GM23338 (cell line): ENCODE data around the gene CYTH1. TPM values are rescaled to one million over a fixed set of nuclear protein-coding genes. Genes with fewer than 3 reads are reported as not detected.
A peak's percentile ranks its signal among the peaks of the same experiment; 100 is the strongest.

ENCODE experiments used
- ATAC-seq: fragments of 200-7000 bp; cut with Tn5 transposase; 3 replicates; pipeline ENCODE4 v1.9.1; 2020
- DNase-seq: peaks from one replicate; pipeline ENCODE4 v3.0.0-alpha.2; 2015; ENCODE audit warnings: low spot score
- H2AFZ ChIP-seq: fragments of 200-600 bp; sonication (generic); 2 replicates; pipeline ENCODE4 v1.8.0; 2016; ENCODE audit warnings: antibody characterized with exemption, mild to moderate bottlenecking, moderate library complexity
- H3F3A ChIP-seq: fragments of 200-600 bp; sonication (generic); replicated peaks from 2 replicates; pipeline ENCODE4 v1.8.0; 2017; ENCODE audit warnings: antibody characterized with exemption, mixed run types, low read depth
- H3K27ac ChIP-seq: fragments of 200-600 bp; sonication (generic); 2 replicates; pipeline ENCODE4 v1.6.1; 2016; ENCODE audit warnings: low read depth
- H3K27me3 ChIP-seq: fragments of 200-600 bp; sonication (generic); 2 replicates; pipeline ENCODE4 v1.8.0; 2016; ENCODE audit warnings: mild to moderate bottlenecking, mixed run types, moderate library complexity; ENCODE audit not compliant: insufficient read depth
- H3K36me3 ChIP-seq: fragments of 200-600 bp; sonication (generic); 2 replicates; pipeline ENCODE4 v1.8.0; 2016; ENCODE audit warnings: mild to moderate bottlenecking; ENCODE audit not compliant: insufficient read depth
- H3K4me1 ChIP-seq: fragments of 200-600 bp; sonication (generic); 2 replicates; pipeline ENCODE4 v1.8.0; 2016; ENCODE audit warnings: mild to moderate bottlenecking, moderate library complexity; ENCODE audit not compliant: insufficient read depth
- H3K4me2 ChIP-seq: fragments of 200-600 bp; sonication (generic); 2 replicates; pipeline ENCODE4 v1.7.1; 2017; ENCODE audit warnings: mixed run types
- H3K4me3 ChIP-seq: fragments of 200-600 bp; sonication (generic); 2 replicates; pipeline ENCODE4 v1.6.1; 2016; ENCODE audit warnings: mixed run types
- H3K79me2 ChIP-seq: fragments of 200-600 bp; sonication (generic); replicated peaks from 2 replicates; pipeline ENCODE4 v1.8.0; 2017; ENCODE audit warnings: mild to moderate bottlenecking; ENCODE audit not compliant: insufficient read depth
- H3K9me2 ChIP-seq: fragments of 200-600 bp; sonication (generic); 2 replicates; pipeline ENCODE4 v1.8.0; 2017; ENCODE audit not compliant: insufficient read depth
- H4K20me1 ChIP-seq: fragments of 200-600 bp; sonication (generic); replicated peaks from 2 replicates; pipeline ENCODE4 v1.8.0; 2017; ENCODE audit warnings: mild to moderate bottlenecking; ENCODE audit not compliant: insufficient read depth
- H3K27ac Mint-ChIP-seq: 2 replicates; pipeline ENCODE4 v1.8.0; 2020; ENCODE audit warnings: inconsistent platforms, mild to moderate bottlenecking, moderate library complexity, mixed read lengths
- H3K27me3 Mint-ChIP-seq: 3 replicates; pipeline ENCODE4 v1.8.0; 2022; ENCODE audit warnings: low read depth, mild to moderate bottlenecking, moderate library complexity, mixed read lengths, inconsistent platforms; ENCODE audit not compliant: insufficient read depth, poor library complexity
- H3K36me3 Mint-ChIP-seq: 3 replicates; pipeline ENCODE4 v1.8.0; 2021; ENCODE audit warnings: low read depth, mild to moderate bottlenecking, inconsistent platforms, moderate library complexity, mixed read lengths
- H3K4me1 Mint-ChIP-seq: 3 replicates; pipeline ENCODE4 v1.8.0; 2020; ENCODE audit warnings: mild to moderate bottlenecking, inconsistent platforms, mixed read lengths
- H3K4me3 Mint-ChIP-seq: 3 replicates; pipeline ENCODE4 v1.8.0; 2021; ENCODE audit warnings: moderate library complexity, mild to moderate bottlenecking, inconsistent platforms, mixed read lengths
- H3K9me3 Mint-ChIP-seq: 3 replicates; pipeline ENCODE4 v1.8.0; 2020; ENCODE audit warnings: moderate library complexity, mild to moderate bottlenecking, inconsistent platforms, mixed read lengths
- CTCF ChIP-seq, 2 experiments: fragments of 200-600 bp in 1 of 2; sonication (generic) in 1 of 2; conservative IDR thresholded peaks; 2 replicates each; pipeline versions ENCODE4 v1.5.1 to v1.6.1; 2016 to 2017; ENCODE audit warnings: antibody characterized with exemption in 2 of 2, low read depth in 2 of 2, mild to moderate bottlenecking in 2 of 2, moderate library complexity in 1 of 2
- ETS1 ChIP-seq: IDR thresholded peaks from 2 replicates; pipeline ENCODE4 v1.6.1; 2016; ENCODE audit warnings: antibody characterized with exemption
- EZH2 ChIP-seq: fragments of 200-600 bp; sonication (generic); IDR thresholded peaks from one replicate; pipeline ENCODE4 v1.8.0; 2017; ENCODE audit warnings: antibody characterized with exemption, mild to moderate bottlenecking, low read depth; ENCODE audit not compliant: unreplicated experiment
- EZH2phosphoT487 ChIP-seq: fragments of 200-600 bp; sonication (generic); IDR thresholded peaks from one replicate; pipeline ENCODE4 v1.8.1; 2018; ENCODE audit warnings: antibody characterized with exemption; ENCODE audit not compliant: unreplicated experiment
- POLR2AphosphoS5 ChIP-seq: IDR thresholded peaks from 2 replicates; pipeline ENCODE4 v1.6.1; 2016; ENCODE audit warnings: antibody characterized with exemption, low read depth
- REST ChIP-seq: IDR thresholded peaks from one replicate; pipeline ENCODE4 v1.6.1; 2018; ENCODE audit warnings: antibody characterized with exemption; ENCODE audit not compliant: unreplicated experiment
- ZNF114 ChIP-seq: fragments of 250-450 bp; sonication (Bioruptor Pico); IDR thresholded peaks from 2 replicates; pipeline ENCODE4 v1.5.0; 2020; ENCODE audit warnings: mild to moderate bottlenecking, moderate library complexity
- ZNF331 ChIP-seq: fragments of 250-450 bp; sonication (Bioruptor Pico); IDR thresholded peaks from 2 replicates; pipeline ENCODE4 v1.5.0; 2020; ENCODE audit warnings: low read depth, mild to moderate bottlenecking, moderate library complexity
- polyA plus RNA-seq: library from polyadenylated mRNA; unstranded; fragments of >200 nt; fragmentation: Nextera tagmentation; extraction: Ambion mirVana; gene quantifications from 2 replicates; pipeline ENCODE4 v1.2.1, GENCODE V29; 2016
- total RNA-seq: library from RNA; depleted of rRNA; stranded (reverse); fragments of >200 nt; shearing (Covaris generic); gene quantifications from 2 replicates; pipeline ENCODE4 v1.2.3, GENCODE V29; 2014

The CYTH1 gene
- total and polyA plus RNA-seq, 2 experiments from 2014 or later: 13.8 to 14.5 TPM

- Mint-ChIP-seq H3K4me3 (no peak overlapping the region), H3K36me3 (peaks cover 89% of the 10 kb centered on the region), H3K9me3 (no peaks in the 10 kb centered on the region), H3K27ac (no peak overlapping the region), H3K4me1 (no peaks in the 10 kb centered on the region), H3K27me3 (peaks cover 1% of the 10 kb centered on the region)
- no peak for TF ChIP-seq ZNF331 (CRISPR knock-in tag)
- Histone ChIP-seq H3K27me3 (no peaks in the 10 kb centered on the region), H3K4me3 (no peak overlapping the region), H3K4me1 (no peaks in the 10 kb centered on the region), H3K9me2 (no peaks in the 10 kb centered on the region), H2AFZ (no peak overlapping the region), H3F3A (no peaks in the 10 kb centered on the region), H4K20me1 (peaks cover 46% of the 10 kb centered on the region), H3K27ac (no peak overlapping the region), H3K4me2 (no peak overlapping the region), H3K79me2 (peaks cover 62% of the 10 kb centered on the region), H3K36me3 (peaks cover 61% of the 10 kb centered on the region)
- ATAC-seq: no peak
- DNase-seq: no peak
Observed at GRCh38 chr17:78829477-78829876, 47.4 kb upstream of the CYTH1 start.

GRCh38 chr17:78828470-78829185, 46.6 kb upstream of the CYTH1 start:
- H3F3A ChIP-seq: no peaks in the 10 kb centered on the region
- peak; percentile 30 for DNase-seq
- Mint-ChIP-seq H3K27me3 (peaks cover 1% of the 10 kb centered on the region), H3K27ac (peak overlapping the region; percentile 74), H3K36me3 (peaks cover 88% of the 10 kb centered on the region), H3K9me3 (no peaks in the 10 kb centered on the region), H3K4me3 (no peak overlapping the region), H3K4me1 (no peaks in the 10 kb centered on the region)
- H2AFZ ChIP-seq: no peak overlapping the region
- H3K36me3 ChIP-seq: peaks cover 52% of the 10 kb centered on the region
- peaks cover 54% of the 10 kb centered on the region for H3K79me2 ChIP-seq
- peaks cover 54% of the 10 kb centered on the region for H4K20me1 ChIP-seq
- no peak overlapping the region for H3K4me2 ChIP-seq
- no peaks in the 10 kb centered on the region for H3K4me1 ChIP-seq
- H3K27me3 ChIP-seq: no peaks in the 10 kb centered on the region
- H3K27ac ChIP-seq: no peak overlapping the region
- TF ChIP-seq CTCF (conservative IDR thresholded peaks at IDR 0.05; ENCODE audit: low read depth in 2 of 2) (peak; percentile 17 to 44; a peak in 2 of 4 replicates), EZH2phosphoT487 (no peak)
- H3K9me2 ChIP-seq: no peaks in the 10 kb centered on the region
- H3K4me3 ChIP-seq: no peak overlapping the region
- peak; percentile 80 for ATAC-seq

- 0 out of 2 replicates have a peak overlapping the region, but pooled peaks have one; percentile 50 for H3K27ac ChIP-seq
- Mint-ChIP-seq H3K27me3 (peaks cover 1% of the 10 kb centered on the region), H3K36me3 (peaks cover 88% of the 10 kb centered on the region), H3K27ac (no peak overlapping the region), H3K4me3 (no peak overlapping the region), H3K4me1 (no peaks in the 10 kb centered on the region), H3K9me3 (no peaks in the 10 kb centered on the region; the same call in 2 of the 3 replicates)
- H3K36me3 ChIP-seq: peaks cover 48% of the 10 kb centered on the region
- peaks cover 51% of the 10 kb centered on the region for H4K20me1 ChIP-seq
- DNase-seq: no peak
- no peak overlapping the region for H2AFZ ChIP-seq
- no peaks in the 10 kb centered on the region for H3K4me1 ChIP-seq
- no peak for ATAC-seq
- no peaks in the 10 kb centered on the region for H3K27me3 ChIP-seq
- H3K9me2 ChIP-seq: no peaks in the 10 kb centered on the region
- no peak overlapping the region for H3K4me2 ChIP-seq
- peaks cover 40% of the 10 kb centered on the region for H3K79me2 ChIP-seq
- H3F3A ChIP-seq: no peaks in the 10 kb centered on the region
- no peak overlapping the region for H3K4me3 ChIP-seq
- TF ChIP-seq REST (no peak), EZH2 (no peak), ETS1 (no peak), ZNF331 (CRISPR knock-in tag) (no peak), ZNF114 (CRISPR knock-in tag) (no peak), CTCF (conservative IDR thresholded peaks at IDR 0.05; ENCODE audit: low read depth in 2 of 2) (no peak), POLR2AphosphoS5 (no peak)
Observed at GRCh38 chr17:78826836-78827509, 44.9 kb upstream of the CYTH1 start.
